GM11168 (cell line): Measurements from ENCODE around the gene DLGAP5.

Source experiments
- in situ Hi-C: fragments of 300-500 bp; cut with MboI; formaldehyde crosslinking; loops from one replicate; pipeline ENCODE4 v1.12.0; 2022; ENCODE audit warnings: low sequenced_read_pairs; ENCODE audit not compliant: unreplicated experiment

The DLGAP5 gene, protein sequence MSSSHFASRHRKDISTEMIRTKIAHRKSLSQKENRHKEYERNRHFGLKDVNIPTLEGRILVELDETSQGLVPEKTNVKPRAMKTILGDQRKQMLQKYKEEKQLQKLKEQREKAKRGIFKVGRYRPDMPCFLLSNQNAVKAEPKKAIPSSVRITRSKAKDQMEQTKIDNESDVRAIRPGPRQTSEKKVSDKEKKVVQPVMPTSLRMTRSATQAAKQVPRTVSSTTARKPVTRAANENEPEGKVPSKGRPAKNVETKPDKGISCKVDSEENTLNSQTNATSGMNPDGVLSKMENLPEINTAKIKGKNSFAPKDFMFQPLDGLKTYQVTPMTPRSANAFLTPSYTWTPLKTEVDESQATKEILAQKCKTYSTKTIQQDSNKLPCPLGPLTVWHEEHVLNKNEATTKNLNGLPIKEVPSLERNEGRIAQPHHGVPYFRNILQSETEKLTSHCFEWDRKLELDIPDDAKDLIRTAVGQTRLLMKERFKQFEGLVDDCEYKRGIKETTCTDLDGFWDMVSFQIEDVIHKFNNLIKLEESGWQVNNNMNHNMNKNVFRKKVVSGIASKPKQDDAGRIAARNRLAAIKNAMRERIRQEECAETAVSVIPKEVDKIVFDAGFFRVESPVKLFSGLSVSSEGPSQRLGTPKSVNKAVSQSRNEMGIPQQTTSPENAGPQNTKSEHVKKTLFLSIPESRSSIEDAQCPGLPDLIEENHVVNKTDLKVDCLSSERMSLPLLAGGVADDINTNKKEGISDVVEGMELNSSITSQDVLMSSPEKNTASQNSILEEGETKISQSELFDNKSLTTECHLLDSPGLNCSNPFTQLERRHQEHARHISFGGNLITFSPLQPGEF

DNA sequence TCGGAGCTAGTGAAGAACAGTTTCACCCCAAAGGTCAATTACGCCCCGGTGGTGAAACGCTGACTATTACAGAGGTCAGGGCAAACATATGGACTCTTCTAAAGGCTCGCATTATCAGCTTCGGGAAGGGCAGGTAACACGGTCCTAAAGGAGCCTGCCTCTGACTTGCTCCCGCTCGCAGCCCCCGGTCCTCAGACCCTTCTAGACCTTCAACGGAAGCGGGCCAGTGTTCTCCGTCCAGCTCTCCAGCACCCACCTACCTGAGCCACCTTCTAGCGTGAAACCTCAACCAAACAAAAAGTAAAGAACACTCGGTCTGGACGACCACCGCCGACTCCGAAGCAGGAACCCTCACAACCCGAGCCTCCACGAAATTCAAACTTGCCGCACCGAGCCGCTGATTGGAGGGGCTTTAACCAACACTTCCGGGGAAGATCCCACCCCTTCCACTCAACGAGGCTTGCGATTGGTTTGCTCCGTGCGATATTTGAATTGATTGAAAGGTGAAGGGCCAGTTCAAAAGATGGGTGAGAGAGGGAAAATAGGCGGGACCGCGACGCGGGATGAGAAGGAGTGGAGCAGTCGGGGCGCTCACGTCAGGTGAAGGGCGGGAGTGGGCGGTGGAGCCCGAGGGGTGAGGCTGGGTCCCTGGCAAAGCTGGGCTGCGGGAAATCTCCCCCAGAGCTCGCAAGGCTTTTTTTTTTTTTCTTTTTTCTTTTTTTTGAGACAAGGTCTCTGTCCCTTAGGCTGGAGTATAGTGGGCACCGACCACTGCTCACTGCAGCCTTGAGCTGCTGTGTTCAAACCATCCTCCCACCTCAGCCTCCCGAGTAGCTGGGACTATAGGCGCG is at the start of gene DLGAP5:
DLGAP5 (minus strand) TSS at position 383 of the 851 bp plus-strand sequence. CDS start 2,406 bp downstream, outside the sequence.
- in situ Hi-C loops = no loop called here

GRCh38 chr14:55240526-55241178 is 49.3 kb upstream of the DLGAP5 start:
- in situ Hi-C loops = no loop called here

DNA sequence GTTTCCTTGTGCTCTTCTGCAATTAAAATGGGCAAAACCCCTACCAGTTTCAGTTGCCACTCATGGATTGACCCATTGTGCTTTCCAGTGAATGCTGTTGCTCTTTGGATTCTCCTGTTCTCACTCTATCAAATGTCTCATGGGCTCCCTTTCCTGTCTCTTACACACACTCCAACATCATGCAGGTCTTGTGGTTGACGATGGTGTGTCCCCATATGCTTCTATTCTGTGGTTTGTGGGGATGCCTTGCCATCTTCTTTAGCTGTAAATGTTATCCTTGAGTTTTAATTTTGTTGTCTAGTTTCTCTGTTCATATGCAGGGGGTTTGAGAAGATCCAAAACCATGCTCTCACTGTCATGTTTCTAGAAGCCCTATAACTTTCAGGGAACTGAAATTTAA is 47.9 kb upstream of the DLGAP5 start:
- in situ Hi-C loops = no loop called here

- in situ Hi-C loops = no loop called here
Observed at GRCh38 chr14:55238019-55238680, 46.8 kb upstream of the DLGAP5 start.

GRCh38 chr14:55233591-55233990 is 42.2 kb upstream of the DLGAP5 start:
- in situ Hi-C loops = no loop called here

- in situ Hi-C loops = no loop called here
Observed at GRCh38 chr14:55228261-55228660, 36.9 kb upstream of the DLGAP5 start.

- in situ Hi-C loops = no loop called here
Observed at GRCh38 chr14:55223364-55223763, 32.0 kb upstream of the DLGAP5 start.

DNA sequence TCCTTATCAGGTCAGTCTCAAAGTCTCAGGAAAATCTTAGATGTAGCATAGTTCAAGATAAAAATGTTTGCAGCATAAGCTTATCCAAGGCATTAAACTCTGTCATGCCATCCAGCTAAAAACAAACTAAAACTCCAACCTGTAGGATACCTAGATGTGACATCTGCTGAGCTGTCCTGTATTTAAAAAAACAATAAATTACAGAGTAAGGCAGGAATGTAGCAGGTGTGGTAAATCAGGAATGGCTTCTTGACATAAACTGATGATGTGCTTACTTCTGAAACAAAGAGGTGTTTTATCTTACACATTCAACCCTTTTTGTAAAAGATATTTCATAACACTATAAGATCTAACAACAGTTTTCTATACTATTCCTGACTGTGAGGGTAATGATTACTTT is 30.6 kb upstream of the DLGAP5 start:
- in situ Hi-C loops = no loop called here

- in situ Hi-C loops = no loop called here
Observed at GRCh38 chr14:55221186-55221585, 29.8 kb upstream of the DLGAP5 start.

DNA sequence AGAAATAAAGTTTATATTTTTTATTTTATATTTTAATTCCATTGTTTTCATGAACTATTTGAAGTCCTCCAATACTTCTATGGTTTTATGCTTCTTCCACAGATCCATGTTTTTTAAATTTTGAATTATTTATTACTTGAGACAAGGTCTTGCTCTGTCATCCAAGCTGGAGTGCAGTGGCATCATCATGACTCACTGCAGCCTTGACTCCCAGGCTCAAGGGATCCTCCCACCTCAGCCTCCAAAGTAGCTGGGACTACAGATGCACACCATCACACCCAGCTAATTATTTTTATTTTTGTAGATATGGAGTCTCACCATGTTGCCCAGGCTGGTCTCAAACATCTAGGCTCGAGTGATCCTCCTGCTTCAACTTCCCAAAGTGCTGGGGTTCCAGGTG is 28.8 kb upstream of the DLGAP5 start:
- in situ Hi-C loops = no loop called here

GRCh38 chr14:55212634-55213033 is 21.2 kb upstream of the DLGAP5 start:
- in situ Hi-C loops = no loop called here

DNA sequence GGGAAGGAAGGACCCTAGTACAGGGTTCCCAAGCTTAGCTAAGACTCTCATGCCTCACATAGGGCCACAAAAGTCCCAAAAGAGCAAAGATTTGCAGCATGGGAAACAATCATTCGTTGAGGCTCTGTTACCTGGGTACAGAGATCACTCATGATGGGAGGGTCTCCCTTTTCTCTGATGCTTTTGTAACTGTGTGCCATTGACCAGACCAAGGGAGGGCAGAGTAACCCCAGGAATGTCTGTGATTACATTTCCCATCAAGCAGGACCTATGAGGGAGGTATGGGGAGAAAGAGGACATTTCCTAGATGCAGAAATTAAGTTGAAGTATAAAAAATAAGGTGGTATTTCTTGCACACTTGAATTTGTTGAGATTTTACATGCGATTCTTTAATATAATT is 16.4 kb upstream of the DLGAP5 start:
- in situ Hi-C loops = no loop called here

- in situ Hi-C loops = no loop called here
Observed at GRCh38 chr14:55206175-55206693, 14.8 kb upstream of the DLGAP5 start.

GRCh38 chr14:55201219-55202101 is 10.1 kb upstream of the DLGAP5 start:
- in situ Hi-C loops = no loop called here

DNA sequence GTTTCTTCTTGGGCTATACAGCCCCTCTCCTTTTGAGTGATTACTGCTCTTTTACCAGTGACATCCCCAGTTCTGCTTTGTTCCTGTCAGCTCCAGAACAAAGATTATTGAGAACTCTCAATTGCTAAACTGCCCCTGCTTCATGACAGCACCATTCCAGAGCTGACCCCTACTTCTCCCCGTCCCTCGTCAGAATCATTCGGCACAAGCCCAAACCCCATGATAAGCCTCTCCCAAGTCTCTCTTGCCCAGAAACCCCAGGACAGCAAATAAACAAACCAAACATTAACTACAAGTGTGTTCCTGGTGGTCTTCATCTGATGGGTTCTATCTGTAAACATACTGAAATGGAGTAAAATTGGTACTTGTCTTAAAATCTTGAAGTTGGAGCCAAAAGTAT is 9.3 kb upstream of the DLGAP5 start:
- in situ Hi-C loops = no loop called here

GRCh38 chr14:55198749-55199148 is 7.4 kb upstream of the DLGAP5 start:
- in situ Hi-C loops = no loop called here

DNA sequence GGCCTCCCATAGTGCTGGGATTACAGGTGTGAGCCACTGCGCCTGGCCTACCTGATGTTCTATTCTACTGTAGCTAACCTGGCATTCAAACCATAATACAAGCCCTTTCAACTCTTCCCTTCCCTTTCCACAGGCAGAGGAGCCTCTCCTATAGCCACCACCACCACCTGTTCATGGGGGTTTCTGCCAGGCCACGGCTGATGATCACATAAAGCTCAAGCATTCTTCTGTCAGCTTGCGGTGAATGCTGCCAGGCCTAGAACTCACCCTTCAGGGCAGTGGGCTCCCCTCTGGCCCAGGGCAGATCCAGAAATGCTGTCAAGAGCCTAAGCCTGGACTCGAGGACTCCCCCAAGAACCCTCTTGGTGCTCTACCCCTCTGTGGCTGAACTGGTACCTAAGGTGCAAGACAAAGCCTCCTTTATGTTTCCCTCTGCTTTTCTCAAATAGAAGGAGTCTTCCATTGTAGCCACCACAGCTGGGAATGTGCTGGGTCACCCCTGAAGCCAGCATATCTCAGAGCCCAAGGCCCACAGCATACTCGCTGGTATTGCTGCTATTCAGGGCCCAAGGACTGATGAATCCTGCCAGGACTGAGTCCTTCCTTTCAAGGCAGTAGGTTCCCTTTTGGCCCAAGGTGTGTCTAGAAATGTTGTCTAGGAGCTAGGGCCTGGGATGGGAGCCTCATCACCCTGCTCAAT is 3.4 kb upstream of the DLGAP5 start:
- in situ Hi-C loops = no loop called here
